Measurements from ENCODE around the gene RACGAP1.

RACGAP1 gene

GRCh38 chr12:49941556-49942511 is 83.5 kb downstream of the RACGAP1 start:
- DNase-seq (ENCODE audit: low read depth): no peak

DNA sequence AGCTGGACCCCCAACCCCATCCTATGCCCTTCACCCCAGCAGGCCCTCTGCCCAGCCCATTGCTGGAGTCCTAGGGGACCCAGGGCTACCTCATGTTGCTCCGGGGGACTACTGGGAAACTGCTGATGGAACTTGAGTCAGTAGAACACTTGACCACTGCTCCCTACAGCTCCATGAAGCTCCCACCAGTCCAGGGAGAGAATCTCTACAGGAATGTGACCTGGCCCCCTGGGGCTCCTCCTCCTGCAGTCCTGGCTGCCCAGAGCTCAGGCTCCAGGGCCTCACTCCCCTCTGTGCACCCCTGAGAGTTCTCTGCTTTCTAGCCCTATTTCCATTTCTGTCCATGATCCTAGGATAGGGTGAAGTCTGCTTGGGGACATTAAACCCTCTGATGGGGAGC is 85.6 kb downstream of the RACGAP1 start:
- no peak for DNase-seq (ENCODE audit: low read depth)

GRCh38 chr12:49939307-49939706 is 86.0 kb downstream of the RACGAP1 start:
- DNase-seq (ENCODE audit: low read depth): no peak

Measured in GM04504 (cell line).